Measurements from ENCODE around the gene TERT. TPM values are rescaled to one million over a fixed set of nuclear protein-coding genes. Genes with fewer than 3 reads are reported as not detected.
A peak's percentile ranks its signal among the peaks of the same experiment; 100 is the strongest.

TERT gene
- total and polyA plus RNA-seq, 12 donors = 0.29 TPM; not detected in 11

DNA sequence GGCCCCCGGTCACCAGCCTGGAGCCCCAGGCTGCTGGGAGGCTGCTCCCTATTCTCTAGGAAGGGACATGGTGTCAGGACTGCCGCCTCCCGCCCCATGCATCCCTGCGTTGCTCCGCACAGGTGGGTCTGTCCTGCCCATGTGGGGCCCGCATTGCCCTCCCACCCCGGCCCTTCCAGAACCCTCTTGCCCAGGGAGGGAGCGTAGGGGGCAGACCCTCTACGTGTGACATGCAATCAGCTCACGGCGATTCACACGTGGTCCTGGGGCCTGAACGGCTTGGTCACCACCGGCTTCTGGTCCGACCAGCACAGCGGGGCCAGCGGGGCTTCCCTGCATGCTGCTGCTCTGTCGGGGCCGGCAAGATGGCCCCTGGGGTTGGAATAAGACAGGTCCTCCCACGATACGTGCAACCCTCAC, 84.0 kb downstream of the TERT start:
- H3K27me3 ChIP-seq = no peaks in the 10 kb centered on the region
- TF ChIP-seq POLR2A (IDR thresholded peaks at IDR 0.05) = no peak
- TF ChIP-seq, protein P1, sequence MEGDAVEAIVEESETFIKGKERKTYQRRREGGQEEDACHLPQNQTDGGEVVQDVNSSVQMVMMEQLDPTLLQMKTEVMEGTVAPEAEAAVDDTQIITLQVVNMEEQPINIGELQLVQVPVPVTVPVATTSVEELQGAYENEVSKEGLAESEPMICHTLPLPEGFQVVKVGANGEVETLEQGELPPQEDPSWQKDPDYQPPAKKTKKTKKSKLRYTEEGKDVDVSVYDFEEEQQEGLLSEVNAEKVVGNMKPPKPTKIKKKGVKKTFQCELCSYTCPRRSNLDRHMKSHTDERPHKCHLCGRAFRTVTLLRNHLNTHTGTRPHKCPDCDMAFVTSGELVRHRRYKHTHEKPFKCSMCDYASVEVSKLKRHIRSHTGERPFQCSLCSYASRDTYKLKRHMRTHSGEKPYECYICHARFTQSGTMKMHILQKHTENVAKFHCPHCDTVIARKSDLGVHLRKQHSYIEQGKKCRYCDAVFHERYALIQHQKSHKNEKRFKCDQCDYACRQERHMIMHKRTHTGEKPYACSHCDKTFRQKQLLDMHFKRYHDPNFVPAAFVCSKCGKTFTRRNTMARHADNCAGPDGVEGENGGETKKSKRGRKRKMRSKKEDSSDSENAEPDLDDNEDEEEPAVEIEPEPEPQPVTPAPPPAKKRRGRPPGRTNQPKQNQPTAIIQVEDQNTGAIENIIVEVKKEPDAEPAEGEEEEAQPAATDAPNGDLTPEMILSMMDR (IDR thresholded peaks at IDR 0.05) = no peak

DNA sequence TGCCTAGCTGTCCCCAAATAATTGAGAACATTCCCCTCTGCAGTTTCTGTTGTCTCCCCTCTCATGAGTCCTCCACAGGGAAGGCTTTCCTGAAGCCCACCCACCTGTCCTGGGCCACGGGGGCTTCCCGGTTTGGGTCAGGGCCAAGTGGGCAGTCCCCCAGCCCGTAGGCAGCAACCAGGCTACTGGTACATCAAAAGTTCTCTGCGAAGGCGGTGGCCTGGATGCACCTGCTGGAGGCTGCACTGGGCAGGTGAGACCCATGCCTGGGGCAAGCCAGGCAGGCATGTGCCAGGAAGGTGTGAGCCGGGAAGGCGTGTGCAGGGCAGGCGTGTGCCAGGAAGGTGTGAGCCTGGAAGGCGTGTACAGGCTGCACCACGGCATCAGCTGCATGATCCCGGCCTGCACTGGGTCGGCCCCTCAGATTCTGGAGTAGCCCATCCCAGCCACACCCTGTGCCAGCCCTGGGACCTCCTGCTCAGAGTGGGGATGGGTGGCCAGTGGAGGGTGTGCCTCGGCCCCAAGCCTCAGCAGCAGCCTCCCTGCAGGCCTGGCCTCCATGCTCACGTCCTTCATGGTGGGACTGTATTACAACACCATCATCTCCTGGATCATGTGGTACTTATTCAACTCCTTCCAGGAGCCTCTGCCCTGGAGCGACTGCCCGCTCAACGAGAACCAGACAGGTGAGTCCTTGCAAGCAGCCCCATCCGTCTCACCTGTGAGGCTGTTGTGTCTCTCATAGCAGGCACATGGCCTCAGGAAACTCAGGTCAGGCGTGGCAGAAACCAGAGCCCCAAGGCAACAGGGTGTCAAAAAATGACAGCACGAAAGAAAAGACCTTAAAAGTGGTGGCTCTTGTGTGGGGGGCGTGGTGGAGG, 84.7 kb downstream of the TERT start:
- WGBS, 4 donors = 66 to 79% (median 73%) methylated on average over 10 to 21 of the region's 21 CpGs
- DNase-seq = no peak
- TF ChIP-seq, protein P1 (IDR thresholded peaks at IDR 0.05) = no peak
- TF ChIP-seq POLR2A (IDR thresholded peaks at IDR 0.05) = no peak
- Histone ChIP-seq H3K27ac (no peak overlapping the region), H3K4me3 (no peak overlapping the region), H3K36me3 (replicated peaks in 1 of 2) (no peaks in the 10 kb centered on the region), H3K4me1 (replicated peaks in 1 of 2) (no peaks in the 10 kb centered on the region), H3K27me3 (no peaks in the 10 kb centered on the region), H3K9me3 (replicated peaks in 1 of 3) (no peaks in the 10 kb centered on the region)
- intact Hi-C loops (cut with DNase I) = no loop called here

More for the DNA sequence above, 84.0 kb downstream of the TERT start:
- intact Hi-C loops (cut with DNase I) = no loop called here
- Histone ChIP-seq H3K4me1 (replicated peaks in 1 of 2) (no peaks in the 10 kb centered on the region), H3K36me3 (replicated peaks in 1 of 2) (no peaks in the 10 kb centered on the region), H3K9me3 (replicated peaks in 1 of 3) (no peaks in the 10 kb centered on the region), H3K27ac (no peak overlapping the region), H3K4me3 (no peak overlapping the region)
- WGBS, 4 donors = 79 to 86% (median 83%) methylated on average over 6 to 21 of the region's 21 CpGs
- no peak for DNase-seq

DNA sequence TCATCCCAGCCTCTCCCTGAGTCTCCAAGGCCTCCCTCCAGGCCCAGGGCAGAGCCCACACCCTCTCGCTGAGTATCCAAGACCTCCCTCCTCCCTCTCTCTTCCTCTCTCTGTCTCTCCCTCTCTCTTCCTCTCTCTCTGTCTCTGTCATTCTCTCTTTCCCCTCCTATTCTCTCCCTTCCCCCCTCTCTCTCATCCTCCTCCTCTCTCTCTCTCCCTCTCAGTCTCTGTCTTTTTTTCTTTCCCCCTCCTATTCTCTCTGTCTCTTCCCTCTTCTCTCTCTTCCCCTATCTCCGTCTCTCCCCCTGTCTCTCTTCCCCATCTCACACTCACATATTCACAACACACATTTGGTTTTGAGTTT, 85.4 kb downstream of the TERT start:
- H3K9me3 ChIP-seq (replicated peaks in 1 of 3) = no peaks in the 10 kb centered on the region
- no peak overlapping the region for H3K27ac ChIP-seq
- intact Hi-C loops (cut with DNase I) = no loop called here
- WGBS, 4 donors = 28 to 68% (median 52%) methylated on average over 2 of the region's 2 CpGs
- H3K36me3 ChIP-seq (replicated peaks in 1 of 2) = no peaks in the 10 kb centered on the region
- no peak overlapping the region for H3K4me3 ChIP-seq
- DNase-seq = no peak
- no peaks in the 10 kb centered on the region for H3K4me1 ChIP-seq (replicated peaks in 1 of 2)
- H3K27me3 ChIP-seq = no peaks in the 10 kb centered on the region
- TF ChIP-seq, protein P1 (IDR thresholded peaks at IDR 0.05) = no peak
- no peak for TF ChIP-seq POLR2A (IDR thresholded peaks at IDR 0.05)

DNA sequence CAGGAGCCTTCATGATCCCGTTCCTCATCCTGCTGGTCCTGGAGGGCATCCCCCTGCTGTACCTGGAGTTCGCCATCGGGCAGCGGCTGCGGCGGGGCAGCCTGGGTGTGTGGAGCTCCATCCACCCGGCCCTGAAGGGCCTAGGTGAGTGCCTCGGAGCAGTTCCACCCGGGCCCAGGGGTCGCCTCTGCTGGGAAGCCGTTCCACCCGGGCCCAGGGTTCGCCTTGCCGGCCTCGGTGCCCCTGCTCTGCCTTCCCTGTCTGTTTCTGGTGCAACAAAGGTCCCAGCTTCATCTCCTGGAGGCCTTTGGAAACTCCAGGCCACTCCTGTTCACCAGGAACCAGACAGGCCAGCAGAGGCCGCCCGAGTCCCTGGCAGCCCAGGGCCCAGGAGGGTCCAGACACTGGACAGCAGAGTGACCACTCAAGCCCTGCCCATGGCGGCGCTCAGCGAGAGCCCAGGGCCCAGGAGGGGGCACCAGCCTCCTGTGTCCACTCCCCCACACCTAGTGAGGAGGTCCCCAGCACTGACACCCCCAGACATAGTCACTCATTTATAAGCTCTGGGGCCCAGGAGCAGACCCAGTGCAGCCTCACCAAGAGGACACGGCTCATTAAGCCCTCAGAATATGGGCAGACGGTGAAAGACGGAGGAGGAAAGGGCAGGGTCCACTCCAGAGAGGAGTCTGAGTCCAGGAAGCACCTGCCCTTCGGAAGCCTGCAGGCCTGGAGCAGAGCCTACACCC, 86.0 kb downstream of the TERT start:
- Histone ChIP-seq H3K4me1 (replicated peaks in 1 of 2) (no peaks in the 10 kb centered on the region), H3K4me3 (no peak overlapping the region), H3K36me3 (replicated peaks in 1 of 2) (no peaks in the 10 kb centered on the region), H3K9me3 (replicated peaks in 1 of 3) (no peaks in the 10 kb centered on the region), H3K27me3 (no peaks in the 10 kb centered on the region), H3K27ac (no peak overlapping the region)
- no peak for DNase-seq
- intact Hi-C loops (cut with DNase I) = no loop called here
- TF ChIP-seq, protein P1 (IDR thresholded peaks at IDR 0.05) = peak in 2 of 6 experiments; percentile 7 to 12
- TF ChIP-seq POLR2A (IDR thresholded peaks at IDR 0.05) = no peak
- WGBS, 4 donors = 47 to 83% (median 74%) methylated on average over 5 to 24 of the region's 24 CpGs
